Lower leg skin (tissue), 4 donors: ENCODE data around the gene NDUFA5. TPM values are rescaled to one million over a fixed set of nuclear protein-coding genes. Genes with fewer than 3 reads are reported as not detected.

ENCODE experiments used
- DNase-seq, 2 donors: peaks; one replicate each; pipeline ENCODE4 v3.0.0-alpha.2; 2019; ENCODE audit warnings: low spot score in 2 of 2
- H3K4me3 ChIP-seq: fragments of 200-600 bp; sonication (generic); 2 replicates; pipeline ENCODE4 v1.5.1; 2017; ENCODE audit warnings: mild to moderate bottlenecking, low read depth; ENCODE audit not compliant: poor library complexity, severe bottlenecking
- CTCF ChIP-seq, 3 donors: fragments of 450-650 bp; IDR thresholded peaks; one replicate each; pipeline ENCODE4 v1.5.1; 2016; ENCODE audit warnings: antibody characterized with exemption in 3 of 3, mild to moderate bottlenecking in 3 of 3, moderate library complexity in 2 of 3
- POLR2A ChIP-seq, 2 donors: fragments of 450-650 bp; IDR thresholded peaks; one replicate each; pipeline ENCODE4 v1.6.1; 2016 to 2017; ENCODE audit warnings: antibody characterized with exemption in 2 of 2, mild to moderate bottlenecking in 1 of 2, moderate library complexity in 1 of 2
- WGBS, 2 donors: methylation state at CpG; one replicate each; pipeline ENCODE4 v1.1.5; 2018; 5-methylcytosine and 5-hydroxymethylcytosine counted together
- intact Hi-C: fragments of 100-400 bp; cut with DNase I; formaldehyde crosslinking; loops from one replicate; pipeline ENCODE4 v1.15.0; 2023; ENCODE audit warnings: low total_unique reads
- total RNA-seq, 4 donors: library from RNA; depleted of rRNA; stranded (reverse); fragments of >200 nt; gene quantifications; one replicate each; pipeline ENCODE4 v1.1.0, GENCODE V29; 2016

NDUFA5 gene
- total RNA-seq, 4 donors from 2014 or later, result 24.9 to 41.9 (median 26.6) TPM

- WGBS, 2 donors, result 63% methylated on average over 2 of the region's 2 CpGs
- H3K4me3 ChIP-seq, result no peak overlapping the region
- intact Hi-C loops, result no loop called here
- no peak for TF ChIP-seq POLR2A (IDR thresholded peaks at IDR 0.05)
- no peak for TF ChIP-seq CTCF (IDR thresholded peaks at IDR 0.05)
- no peak for DNase-seq
Observed at GRCh38 chr7:123498601-123499000, 59.0 kb downstream of the NDUFA5 start.

- intact Hi-C loops, result no loop called here
- WGBS, 2 donors, result 64 to 67% methylated on average over 1 of the region's 1 CpG
- H3K4me3 ChIP-seq, result no peak overlapping the region
- no peak for DNase-seq
- no peak for TF ChIP-seq CTCF (IDR thresholded peaks at IDR 0.05)
- TF ChIP-seq POLR2A (IDR thresholded peaks at IDR 0.05), result no peak
Observed at GRCh38 chr7:123498031-123498430, 59.6 kb downstream of the NDUFA5 start.

GRCh38 chr7:123494193-123494796, 63.3 kb downstream of the NDUFA5 start:
- no peak overlapping the region for H3K4me3 ChIP-seq
- TF ChIP-seq CTCF (IDR thresholded peaks at IDR 0.05), result no peak
- TF ChIP-seq POLR2A (IDR thresholded peaks at IDR 0.05), result no peak
- WGBS, 2 donors, result 6 to 10% methylated on average over 3 of the region's 3 CpGs
- intact Hi-C loops, result no loop called here
- DNase-seq, result no peak

- TF ChIP-seq POLR2A (IDR thresholded peaks at IDR 0.05) (no peak), CTCF (IDR thresholded peaks at IDR 0.05) (no peak)
- H3K4me3 ChIP-seq, result no peak overlapping the region
- 66 to 71% methylated on average over 3 of the region's 3 CpGs for whole genome bisulfite sequencing, 2 donors
- intact Hi-C loops, result no loop called here
- DNase-seq, result no peak
Observed at GRCh38 chr7:123492485-123492884, 65.1 kb downstream of the NDUFA5 start.

Other genes starting within 250 kb of the NDUFA5 start
- gene IQUB, start 23.2 kb downstream of the NDUFA5 start, total RNA-seq, result under 1 TPM in 2 of 4 donors, not detected in 2; 0.22 to 0.55 TPM
- not detected for gene ASB15, start 44.0 kb upstream of the NDUFA5 start, total RNA-seq
- gene LMOD2, start 98.0 kb upstream of the NDUFA5 start, total RNA-seq, result not detected
- gene WASL, start 191.2 kb upstream of the NDUFA5 start, total RNA-seq, result 10 to 100 TPM; 30.4 to 41.4 (median 34.2) TPM